Panc1 (cell line): Measurements from ENCODE around the gene ETNK2. TPM values are rescaled to one million over a fixed set of nuclear protein-coding genes. Genes with fewer than 3 reads are reported as not detected.

Experiments
- ATAC-seq: fragments of 200-7000 bp; cut with Tn5 transposase; 2 replicates; pipeline ENCODE4 v1.9.1; 2020; ENCODE audit warnings: mild to moderate bottlenecking, moderate library complexity
- BruUV-seq: library from RNA; stranded (reverse); fragments of 400-500 nt; replicated peaks from 2 replicates; lab custom pipeline; 2021; lab: Mats Ljungman, UMichigan
- CTCF ChIA-PET: fragments of 300-600 bp; sonication (Branson Sonifier 250); formaldehyde crosslinking; loops from one replicate; lab custom pipeline; 2022; ENCODE audit warnings: antibody characterized with exemption; lab: Charles Lee
- POLR2A ChIA-PET: fragments of 300-600 bp; sonication (Branson Sonifier 250); formaldehyde crosslinking; loops from one replicate; lab custom pipeline; 2022; ENCODE audit warnings: antibody characterized with exemption; lab: Charles Lee
- DNase-seq: peaks from one replicate; pipeline ENCODE4 v3.0.0-alpha.2; 2010; ENCODE audit warnings: low read depth, low spot score
- H3K27ac ChIP-seq: 2 replicates; pipeline ENCODE4 v1.5.1; 2011; ENCODE audit warnings: mild to moderate bottlenecking, low read length, inconsistent platforms
- H3K27me3 ChIP-seq: fragments of 200-500 bp; sonication (Bioruptor generic); 2 replicates; pipeline ENCODE4 v1.6.0; 2014; ENCODE audit warnings: low read length, inconsistent platforms; ENCODE audit not compliant: control insufficient read depth, insufficient read depth
- H3K36me3 ChIP-seq: fragments of 200-500 bp; sonication (Bioruptor generic); 2 replicates; pipeline ENCODE4 v1.5.1; 2014; ENCODE audit warnings: inconsistent platforms, mild to moderate bottlenecking, low read length, moderate library complexity; ENCODE audit not compliant: control insufficient read depth, insufficient read depth
- H3K4me1 ChIP-seq: 2 replicates; pipeline ENCODE4 v1.5.1; 2011; ENCODE audit warnings: inconsistent platforms, mild to moderate bottlenecking, low read length, moderate library complexity; ENCODE audit not compliant: control insufficient read depth, insufficient read depth
- H3K4me3 ChIP-seq, 2 experiments: 2 replicates each; pipeline ENCODE4 v1.5.1; 2011 to 2012; ENCODE audit warnings: low read depth in 2 of 2, low read length in 2 of 2, mild to moderate bottlenecking in 2 of 2, inconsistent platforms in 1 of 2, moderate library complexity in 1 of 2
- H3K9me3 ChIP-seq: fragments of 200-500 bp; sonication (Bioruptor generic); 2 replicates; pipeline ENCODE4 v1.5.1; 2014; ENCODE audit warnings: low read depth, mild to moderate bottlenecking, inconsistent platforms, low read length, moderate library complexity; ENCODE audit not compliant: control insufficient read depth, insufficient read depth
- CTCF ChIP-seq: fragments of 450-650 bp; IDR thresholded peaks from 2 replicates; pipeline ENCODE4 v1.5.1; 2017; ENCODE audit warnings: mild to moderate bottlenecking
- POLR2AphosphoS5 ChIP-seq: IDR thresholded peaks from 2 replicates; pipeline ENCODE4 v1.6.1; 2012; ENCODE audit warnings: mild to moderate bottlenecking, low read depth, low read length, moderate library complexity
- REST ChIP-seq, 2 experiments: IDR thresholded peaks; 2 replicates each; pipeline ENCODE4 v1.6.1; 2011 to 2012; ENCODE audit warnings: low read depth in 2 of 2, control low read depth in 1 of 2, low read length in 1 of 2, mild to moderate bottlenecking in 1 of 2, moderate library complexity in 1 of 2; ENCODE audit not compliant: insufficient read depth in 1 of 2
- SIN3A ChIP-seq: IDR thresholded peaks from 2 replicates; pipeline ENCODE4 v1.6.1; 2012; ENCODE audit warnings: low read depth, mild to moderate bottlenecking, low read length, moderate library complexity, borderline replicate concordance; ENCODE audit not compliant: insufficient read depth
- TCF7L2 ChIP-seq: IDR thresholded peaks from 2 replicates; pipeline ENCODE4 v1.6.1; 2011; ENCODE audit warnings: mild to moderate bottlenecking, low read depth, low read length, inconsistent platforms
- in situ Hi-C: cut with HindIII; loops from 2 replicates; pipeline ENCODE4 v1.10.0; 2016; ENCODE audit warnings: low sequenced_read_pairs, low pct_unique_long_range_greater_than_20kb
- intact Hi-C: fragments of 100-400 bp; cut with micrococcal nuclease; formaldehyde crosslinking; loops from one replicate; pipeline ENCODE4 v1.10.0; 2022; ENCODE audit not compliant: unreplicated experiment
- total RNA-seq: library from RNA; stranded (reverse); gene quantifications from one replicate; pipeline ENCODE4 v1.2.1, GENCODE V29; 2021; ENCODE audit not compliant: unreplicated experiment

Gene ETNK2
- total RNA-seq, 1 experiment from 2014 or later, result 6.7 TPM

- H3K4me1 ChIP-seq, result peaks cover 54% of the 10 kb centered on the region
- ATAC-seq, result no peak
- TF ChIP-seq TCF7L2, result no peak
- no peak for TF ChIP-seq REST (IDR thresholded peaks at IDR 0.05; ENCODE audit: insufficient read depth in 1 of 2, low read depth in 2 of 2, low read length in 1 of 2)
- no peak for TF ChIP-seq CTCF
- TF ChIP-seq SIN3A, result no peak
- no peak for TF ChIP-seq POLR2AphosphoS5
- DNase-seq, result no peak
- CTCF ChIA-PET, result interaction anchor here (0.7 kb wide), 1 partner anchor 215 kb away, joined by 12 read pairs; no protein-coding TSS in a partner anchor
- no peak overlapping the region for H3K27ac ChIP-seq
- in situ Hi-C loops, result no loop called here
- BruUV-seq, result no TSS peak
- H3K27me3 ChIP-seq, result no peaks in the 10 kb centered on the region
- POLR2A ChIA-PET, result no interaction called here
- H3K36me3 ChIP-seq, result no peaks in the 10 kb centered on the region
- intact Hi-C loops, result no loop called here
- H3K9me3 ChIP-seq, result no peaks in the 10 kb centered on the region
- no peak overlapping the region for H3K4me3 ChIP-seq
Observed at GRCh38 chr1:204085876-204086275, 66.0 kb downstream of the ETNK2 start.

GRCh38 chr1:204084247-204084772 lies 67.5 kb downstream of the ETNK2 start:
- intact Hi-C loops, result no loop called here
- DNase-seq (no peak), ATAC-seq (peak; percentile 68)
- in situ Hi-C loops, result no loop called here
- H3K27ac ChIP-seq, result peak overlapping the region; percentile 81
- no peaks in the 10 kb centered on the region for H3K27me3 ChIP-seq
- ChIA-PET POLR2A (no interaction called here), CTCF (no interaction called here)
- TF ChIP-seq TCF7L2, result no peak
- TF ChIP-seq POLR2AphosphoS5, result peak; percentile 64
- H3K4me3 ChIP-seq, result no peak overlapping the region; a peak in 1 of 4 replicates
- no TSS peak for BruUV-seq
- H3K9me3 ChIP-seq, result no peaks in the 10 kb centered on the region
- peaks cover 70% of the 10 kb centered on the region for H3K4me1 ChIP-seq
- H3K36me3 ChIP-seq, result no peaks in the 10 kb centered on the region

GRCh38 chr1:204083491-204083890 lies 68.4 kb downstream of the ETNK2 start:
- intact Hi-C loops (no loop called here), in situ Hi-C loops (no loop called here)
- no peak for DNase-seq
- no peaks in the 10 kb centered on the region for H3K9me3 ChIP-seq
- ATAC-seq, result no peak
- CTCF ChIA-PET, result no interaction called here
- TF ChIP-seq SIN3A (no peak), TCF7L2 (no peak), REST (IDR thresholded peaks at IDR 0.05; ENCODE audit: insufficient read depth in 1 of 2, low read depth in 2 of 2, low read length in 1 of 2) (no peak), CTCF (no peak), POLR2AphosphoS5 (no peak)
- no peaks in the 10 kb centered on the region for H3K27me3 ChIP-seq
- POLR2A ChIA-PET, result no interaction called here
- no TSS peak for BruUV-seq
- H3K27ac ChIP-seq, result peak overlapping the region; percentile 73
- peaks cover 70% of the 10 kb centered on the region for H3K4me1 ChIP-seq
- no peaks in the 10 kb centered on the region for H3K36me3 ChIP-seq
- no peak overlapping the region for H3K4me3 ChIP-seq
